CD4-positive, alpha-beta T cell (primary cell): Measurements from ENCODE around the gene CSNK2B. TPM values are rescaled to one million over a fixed set of nuclear protein-coding genes. Genes with fewer than 3 reads are reported as not detected.

Experiments
- ATAC-seq: fragments of 200-7000 bp; cut with Tn5 transposase; one replicate; pipeline ENCODE4 v1.10.0; 2022; ENCODE audit warnings: mild to moderate bottlenecking; ENCODE audit not compliant: poor library complexity
- CTCF ChIA-PET: fragments of 350-600 bp; sonication (Branson Sonifier 250); formaldehyde crosslinking; loops from one replicate; lab custom pipeline; 2021; ENCODE audit warnings: antibody characterized with exemption, inconsistent platforms; lab: Charles Lee
- POLR2A ChIA-PET: fragments of 350-600 bp; sonication (Branson Sonifier 250); formaldehyde crosslinking; loops from one replicate; lab custom pipeline; 2021; ENCODE audit warnings: antibody characterized with exemption, inconsistent platforms; lab: Charles Lee
- DNase-seq, 14 experiments: peaks; one replicate each; pipeline ENCODE4 v3.0.0-alpha.2; 2013 to 2020; ENCODE audit warnings: mixed read lengths in 2 of 14
- H3K27ac ChIP-seq, 2 donors: one replicate each; pipeline versions ENCODE4 v1.5.1 to v1.7.0; 2013; ENCODE audit warnings: low read length in 2 of 2, low read depth in 1 of 2, mild to moderate bottlenecking in 1 of 2
- H3K27me3 ChIP-seq, 2 experiments: 1 replicate in 1 of 2; 2 replicates in 1 of 2; pipeline versions ENCODE4 v1.6.1 to v1.7.0; 2013; ENCODE audit warnings: low read length in 2 of 2, control low read depth in 1 of 2, mild to moderate bottlenecking in 1 of 2, moderate library complexity in 1 of 2; ENCODE audit not compliant: insufficient read depth in 2 of 2, control insufficient read depth in 1 of 2
- H3K36me3 ChIP-seq: one replicate; pipeline ENCODE4 v1.6.1; 2013; ENCODE audit warnings: low read length, control low read depth; ENCODE audit not compliant: insufficient read depth
- H3K4me1 ChIP-seq: one replicate; pipeline ENCODE4 v1.6.1; 2013; ENCODE audit warnings: low read length, control low read depth; ENCODE audit not compliant: insufficient read depth
- H3K4me3 ChIP-seq: one replicate; pipeline ENCODE4 v1.5.1; 2013; ENCODE audit warnings: mild to moderate bottlenecking, low read length, moderate library complexity
- H3K9me3 ChIP-seq, 2 experiments: 1 replicate in 1 of 2; 2 replicates in 1 of 2; pipeline versions ENCODE4 v1.6.1 to v1.7.0; 2013; ENCODE audit warnings: low read length in 2 of 2, mild to moderate bottlenecking in 2 of 2, control low read depth in 1 of 2, moderate library complexity in 1 of 2; ENCODE audit not compliant: control insufficient read depth in 1 of 2, insufficient read depth in 1 of 2
- H3K27ac Mint-ChIP-seq: one replicate; pipeline ENCODE4 v1.8.0; 2020; ENCODE audit warnings: mixed read lengths
- H3K27me3 Mint-ChIP-seq: one replicate; pipeline ENCODE4 v1.8.0; 2021; ENCODE audit warnings: mixed read lengths
- H3K36me3 Mint-ChIP-seq: one replicate; pipeline ENCODE4 v1.8.0; 2021; ENCODE audit warnings: low read depth, mixed read lengths
- H3K4me1 Mint-ChIP-seq: one replicate; pipeline ENCODE4 v1.8.0; 2021; ENCODE audit warnings: low read depth, mixed read lengths
- H3K4me3 Mint-ChIP-seq: one replicate; pipeline ENCODE4 v1.8.0; 2020; ENCODE audit warnings: mild to moderate bottlenecking, mixed read lengths
- H3K9me3 Mint-ChIP-seq: one replicate; pipeline ENCODE4 v1.8.0; 2020; ENCODE audit warnings: mixed read lengths
- CTCF ChIP-seq: fragments of 200-600 bp; IDR thresholded peaks from one replicate; pipeline ENCODE4 v1.8.0; 2022; ENCODE audit warnings: antibody characterized with exemption, mild to moderate bottlenecking
- intact Hi-C, 2 experiments: fragments of 100-400 bp; cut with DNase I in 1 of 2; cut with micrococcal nuclease in 1 of 2; formaldehyde crosslinking; loops; one replicate each; pipeline versions ENCODE4 v1.15.1 to v1.9.0; 2023 to 2025; cut with DNase I, micrococcal nuclease
- total RNA-seq, 174 experiments: library from RNA in 2 of 174; stranded (reverse) in 2 of 174; gene quantifications; one replicate each; pipeline ENCODE4 v1.2.3 and lab custom pipeline; 2021 to 2026

The CSNK2B gene
- total RNA-seq, 2 experiments from 2014 or later = 88.0 to 92.6 TPM

GRCh38 chr6:31702819-31703716 is 37.2 kb downstream of the CSNK2B start, which contains the start of gene ABHD16A:
Gene ABHD16A, minus strand, starts transcription at chr6:31703324. Its CDS starts 43 bp downstream, at chr6:31703281.
- H3K4me1 Mint-ChIP-seq = peaks cover 32% of the 10 kb centered on the region
- Histone ChIP-seq H3K27ac (peak within 1 kb of the TSS; percentile 95 to 98), H3K4me1 (peaks cover 35% of the 10 kb centered on the region), H3K36me3 (peaks cover 15% of the 10 kb centered on the region), H3K4me3 (peak within 1 kb of the TSS; percentile 67), H3K9me3 (no peaks in the 10 kb centered on the region), H3K27me3 (no peaks in the 10 kb centered on the region)
- peaks cover 33% of the 10 kb centered on the region for H3K36me3 Mint-ChIP-seq
- no peaks in the 10 kb centered on the region for H3K9me3 Mint-ChIP-seq
- no peak for TF ChIP-seq CTCF
- ChIA-PET CTCF (interaction anchor here (1.1 to 1.8 kb wide), 5 partner anchors 22 to 130 kb away, joined by 3 to 10 read pairs (median 3); partner anchors contain the start of genes DDAH2 and LY6G5C), POLR2A (interaction anchor here (0.5 to 2.6 kb wide), 38 partner anchors 9 to 1161 kb away, joined by 3 to 22 read pairs (median 5); partner anchors contain the start of genes BAG6, C6orf47, CSNK2B and DDAH2)
- H3K27me3 Mint-ChIP-seq = no peaks in the 10 kb centered on the region
- H3K27ac Mint-ChIP-seq = peak within 1 kb of the TSS; percentile 94
- DNase-seq = peak; percentile 94 to 99 (median 97)
- H3K4me3 Mint-ChIP-seq = peak within 1 kb of the TSS; percentile 94
- ATAC-seq = peak; percentile 91
- intact Hi-C loops = loop anchor here (1.0 to 5.0 kb wide), 5 partner anchors 34 to 51 kb away; partner anchors contain the start of genes BAG6 (in 1 of the 2), CLIC1 (in 1 of the 2), CSNK2B (in 1 of the 2) and GPANK1 (in 1 of the 2)

GRCh38 chr6:31705931-31706330 is 40.1 kb downstream of the CSNK2B start:
- Mint-ChIP-seq H3K4me3 (no peak overlapping the region), H3K27ac (no peak overlapping the region), H3K4me1 (peaks cover 23% of the 10 kb centered on the region), H3K36me3 (peaks cover 18% of the 10 kb centered on the region), H3K9me3 (no peaks in the 10 kb centered on the region), H3K27me3 (no peaks in the 10 kb centered on the region)
- no peaks in the 10 kb centered on the region for H3K27me3 ChIP-seq
- ATAC-seq (no peak), DNase-seq (no peak)
- no peaks in the 10 kb centered on the region for H3K36me3 ChIP-seq
- no peaks in the 10 kb centered on the region for H3K9me3 ChIP-seq
- no peak overlapping the region for H3K27ac ChIP-seq
- intact Hi-C loops = loop anchor here in 1 of 2 experiments (2.0 kb wide), 1 partner anchor 25 kb away; no protein-coding TSS in a partner anchor
- ChIA-PET POLR2A (interaction anchor here (0.9 kb wide), 1 partner anchor 101 kb away, joined by 3 read pairs; no protein-coding TSS in a partner anchor), CTCF (interaction anchor here (0.7 kb wide), 1 partner anchor 77 kb away, joined by 4 read pairs; no protein-coding TSS in a partner anchor)
- peaks cover 29% of the 10 kb centered on the region for H3K4me1 ChIP-seq
- TF ChIP-seq CTCF = no peak
- H3K4me3 ChIP-seq = no peak overlapping the region

- H3K4me3 ChIP-seq = no peak within 1 kb of the TSS
- TF ChIP-seq CTCF = no peak
- no peak within 1 kb of the TSS for H3K27ac ChIP-seq
- intact Hi-C loops = no loop called here
- H3K9me3 Mint-ChIP-seq = no peaks in the 10 kb centered on the region
- H3K36me3 ChIP-seq = no peaks in the 10 kb centered on the region
- no peak within 1 kb of the TSS for H3K4me3 Mint-ChIP-seq
- ChIA-PET POLR2A (interaction anchor here (1.8 kb wide), 1 partner anchor 87 kb away, joined by 5 read pairs; no protein-coding TSS in a partner anchor), CTCF (interaction anchor here (0.7 kb wide), 1 partner anchor 78 kb away, joined by 4 read pairs; no protein-coding TSS in a partner anchor)
- no peak for DNase-seq
- H3K9me3 ChIP-seq = no peaks in the 10 kb centered on the region
- peaks cover 29% of the 10 kb centered on the region for H3K4me1 ChIP-seq
- no peaks in the 10 kb centered on the region for H3K27me3 ChIP-seq
- peaks cover 17% of the 10 kb centered on the region for H3K4me1 Mint-ChIP-seq
- H3K27me3 Mint-ChIP-seq = no peaks in the 10 kb centered on the region
- H3K36me3 Mint-ChIP-seq = peaks cover 11% of the 10 kb centered on the region
- ATAC-seq = no peak
- H3K27ac Mint-ChIP-seq = no peak within 1 kb of the TSS
Observed at GRCh38 chr6:31706599-31706998, 40.7 kb downstream of the CSNK2B start, which contains the start of gene LY6G6F. Gene LY6G6F, plus strand, starts transcription at chr6:31706866. Its CDS starts 41 bp downstream, at chr6:31706907.
